ENCODE data around the gene TRPM7.

- TF ChIP-seq EZH2 (IDR thresholded peaks at IDR 0.05; ENCODE audit: borderline replicate concordance, low read depth, low read length, poor library complexity, severe bottlenecking): no peak
- TF ChIP-seq, protein P1, sequence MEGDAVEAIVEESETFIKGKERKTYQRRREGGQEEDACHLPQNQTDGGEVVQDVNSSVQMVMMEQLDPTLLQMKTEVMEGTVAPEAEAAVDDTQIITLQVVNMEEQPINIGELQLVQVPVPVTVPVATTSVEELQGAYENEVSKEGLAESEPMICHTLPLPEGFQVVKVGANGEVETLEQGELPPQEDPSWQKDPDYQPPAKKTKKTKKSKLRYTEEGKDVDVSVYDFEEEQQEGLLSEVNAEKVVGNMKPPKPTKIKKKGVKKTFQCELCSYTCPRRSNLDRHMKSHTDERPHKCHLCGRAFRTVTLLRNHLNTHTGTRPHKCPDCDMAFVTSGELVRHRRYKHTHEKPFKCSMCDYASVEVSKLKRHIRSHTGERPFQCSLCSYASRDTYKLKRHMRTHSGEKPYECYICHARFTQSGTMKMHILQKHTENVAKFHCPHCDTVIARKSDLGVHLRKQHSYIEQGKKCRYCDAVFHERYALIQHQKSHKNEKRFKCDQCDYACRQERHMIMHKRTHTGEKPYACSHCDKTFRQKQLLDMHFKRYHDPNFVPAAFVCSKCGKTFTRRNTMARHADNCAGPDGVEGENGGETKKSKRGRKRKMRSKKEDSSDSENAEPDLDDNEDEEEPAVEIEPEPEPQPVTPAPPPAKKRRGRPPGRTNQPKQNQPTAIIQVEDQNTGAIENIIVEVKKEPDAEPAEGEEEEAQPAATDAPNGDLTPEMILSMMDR (conservative IDR thresholded peaks at IDR 0.05; ENCODE audit: low read depth, low read length): no peak
Observed at GRCh38 chr15:50556642-50557371, 129.8 kb downstream of the TRPM7 start.
